A673 (cell line): ENCODE results near the gene USP12.
"Not testable (repeated sequence)": the region's sequence is repeated elsewhere in the genome, so short reads cannot be mapped to it uniquely, and the experiment has no call there.

Experiments used
- CTCF ChIP-seq: fragments of 300-800, 200-600 bp; sonication (generic); conservative IDR thresholded peaks from 2 replicates; pipeline ENCODE4 v1.5.1; 2017; ENCODE audit warnings: low read depth, mild to moderate bottlenecking, antibody characterized with exemption, low read length, moderate library complexity, mixed read lengths
- EZH2 ChIP-seq: fragments of 200-600 bp; sonication (generic); IDR thresholded peaks from 2 replicates; pipeline ENCODE4 v1.6.1; 2017; ENCODE audit warnings: borderline replicate concordance, low read depth, mild to moderate bottlenecking, mixed read lengths, antibody characterized with exemption, low read length; ENCODE audit not compliant: poor library complexity, severe bottlenecking

- TF ChIP-seq CTCF, EZH2: not testable (repeated sequence)
Observed at GRCh38 chr13:27123445-27123844, 48.2 kb downstream of the USP12 start.
